Uterus (tissue), 4 donors: ENCODE measurements around the gene HDDC2. TPM values are rescaled to one million over a fixed set of nuclear protein-coding genes. Genes with fewer than 3 reads are reported as not detected.

Source experiments
- DNase-seq, 2 donors: peaks; one replicate each; pipeline ENCODE4 v3.0.0-alpha.2; 2019 to 2020
- H3K27ac ChIP-seq, 2 donors: fragments of 200-600 bp; sonication (generic); 1 replicate in 1 of 2; 2 replicates in 1 of 2; pipeline ENCODE4 v1.5.1; 2016 to 2018
- H3K27me3 ChIP-seq, 2 donors: fragments of 200-600 bp; sonication (generic); one replicate each; pipeline ENCODE4 v1.5.1; 2018 to 2019; ENCODE audit warnings: control low read depth in 1 of 2
- H3K36me3 ChIP-seq, 2 donors: fragments of 200-600 bp; sonication (generic); one replicate each; pipeline ENCODE4 v1.5.1; 2019; ENCODE audit warnings: control low read depth in 1 of 2
- H3K4me1 ChIP-seq, 2 donors: fragments of 200-600 bp; sonication (generic); one replicate each; pipeline ENCODE4 v1.5.1; 2018 to 2019; ENCODE audit warnings: control low read depth in 1 of 2
- H3K4me3 ChIP-seq, 2 donors: fragments of 200-600 bp; sonication (generic); 1 replicate in 1 of 2; 2 replicates in 1 of 2; pipeline ENCODE4 v1.5.1; 2018 to 2019; ENCODE audit warnings: mild to moderate bottlenecking in 1 of 2
- H3K9me3 ChIP-seq, 2 donors: fragments of 200-600 bp; sonication (generic); one replicate each; pipeline ENCODE4 v1.5.1; 2019; ENCODE audit warnings: control low read depth in 1 of 2
- CTCF ChIP-seq, 4 experiments: fragments of 200-600 bp in 2 of 4; fragments of 450-650 bp in 2 of 4; sonication (generic) in 2 of 4; IDR thresholded peaks; one replicate each; pipeline ENCODE4 v1.5.1; 2016 to 2019; ENCODE audit warnings: antibody characterized with exemption in 4 of 4, mild to moderate bottlenecking in 2 of 4, moderate library complexity in 1 of 4
- POLR2A ChIP-seq, 2 donors: fragments of 450-650 bp; IDR thresholded peaks; one replicate each; pipeline ENCODE4 v1.6.1; 2016; ENCODE audit warnings: antibody characterized with exemption in 2 of 2, mild to moderate bottlenecking in 1 of 2, moderate library complexity in 1 of 2
- intact Hi-C: fragments of 100-400 bp; cut with DNase I; formaldehyde crosslinking; loops from one replicate; pipeline ENCODE4 v1.15.1; 2023; ENCODE audit warnings: low total_unique reads
- total RNA-seq, 4 donors: library from RNA; depleted of rRNA in 3 of 4; stranded (reverse); fragments of >200 nt in 3 of 4; gene quantifications; one replicate each; pipeline versions ENCODE4 v1.1.0 to v1.2.4, GENCODE V29; 2014 to 2023
- donor health status: DM: yes; HTN: yes; CAD: no.

The HDDC2 gene
- total RNA-seq, 4 donors from 2014 or later = 11.3 to 45.2 (median 36.0) TPM

DNA sequence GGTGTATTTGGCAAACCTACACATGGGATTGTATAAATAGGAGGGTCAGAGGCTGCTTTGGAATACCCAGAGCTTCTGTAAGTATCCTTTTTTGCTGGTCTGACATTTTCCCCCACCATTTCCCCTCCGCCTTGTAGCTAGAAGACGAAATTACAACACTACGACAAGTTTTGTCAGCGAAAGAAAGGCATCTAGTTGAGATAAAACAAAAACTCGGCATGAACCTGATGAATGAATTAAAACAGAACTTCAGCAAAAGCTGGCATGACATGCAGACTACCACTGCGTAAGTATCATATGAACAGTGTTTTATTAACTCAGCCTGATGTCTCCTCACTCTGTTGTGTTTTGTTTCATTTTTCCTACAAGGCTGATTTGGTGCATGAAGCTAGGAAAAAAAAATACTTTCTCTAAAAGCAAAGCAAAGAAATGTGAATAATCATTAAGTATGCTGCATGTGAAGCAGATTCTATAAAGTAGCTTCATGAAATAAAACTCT, 72.7 kb downstream of the HDDC2 start:
- Histone ChIP-seq H3K4me3 (no peak overlapping the region), H3K9me3 (no peaks in the 10 kb centered on the region), H3K36me3 (no peaks in the 10 kb centered on the region), H3K27me3 (no peaks in the 10 kb centered on the region), H3K27ac (no peak overlapping the region), H3K4me1 (no peaks in the 10 kb centered on the region)
- intact Hi-C loops = no loop called here
- TF ChIP-seq POLR2A (IDR thresholded peaks at IDR 0.05) = no peak
- no peak for TF ChIP-seq CTCF (IDR thresholded peaks at IDR 0.05)
- DNase-seq = no peak

DNA sequence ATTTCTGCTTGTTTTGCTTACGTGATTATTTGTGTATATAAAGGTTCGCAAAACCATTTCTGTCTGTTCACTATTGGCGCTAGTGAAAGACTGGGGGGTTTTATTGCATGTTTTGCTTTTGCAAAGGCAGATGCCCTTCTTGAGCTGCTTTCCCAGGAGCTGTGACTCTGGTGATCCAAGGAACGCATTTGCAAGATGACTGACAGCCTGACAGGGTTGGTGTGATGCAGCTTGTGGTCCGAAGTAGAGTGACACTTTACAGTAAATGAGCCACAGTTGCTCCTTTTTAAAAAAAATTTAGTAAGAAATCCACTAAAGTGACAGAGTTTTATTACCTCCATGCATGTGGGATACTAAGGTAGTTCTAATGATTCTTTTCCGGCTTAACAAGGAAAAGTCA, 74.5 kb downstream of the HDDC2 start:
- intact Hi-C loops = no loop called here
- H3K36me3 ChIP-seq = no peaks in the 10 kb centered on the region
- DNase-seq = no peak
- no peak overlapping the region for H3K4me3 ChIP-seq
- TF ChIP-seq POLR2A (IDR thresholded peaks at IDR 0.05) (no peak), CTCF (IDR thresholded peaks at IDR 0.05) (no peak)
- H3K4me1 ChIP-seq = no peaks in the 10 kb centered on the region
- no peaks in the 10 kb centered on the region for H3K27me3 ChIP-seq
- no peak overlapping the region for H3K27ac ChIP-seq
- H3K9me3 ChIP-seq = no peaks in the 10 kb centered on the region

Other genes with a start within 250 kb of the HDDC2 start
- gene TPD52L1, start 148.2 kb downstream of the HDDC2 start, total RNA-seq = 10 to 100 TPM; 22.2 to 77.6 (median 37.7) TPM